OCI-LY7 (cell line): Measurements from ENCODE around the gene PCBP3. TPM values are rescaled to one million over a fixed set of nuclear protein-coding genes. Genes with fewer than 3 reads are reported as not detected.
A peak's percentile ranks its signal among the peaks of the same experiment; 100 is the strongest.

Experiments used
- BruUV-seq: library from RNA; stranded (reverse); fragments of 400-500 nt; replicated peaks from 2 replicates; lab custom pipeline; 2021; lab: Mats Ljungman, UMichigan
- CTCF ChIA-PET: fragments of 300-600 bp; sonication (Branson Sonifier 250); formaldehyde crosslinking; loops from one replicate; lab custom pipeline; 2022; ENCODE audit warnings: antibody characterized with exemption; ENCODE audit not compliant: unreplicated experiment; lab: Charles Lee
- POLR2A ChIA-PET: fragments of 300-600 bp; sonication (Branson Sonifier 250); formaldehyde crosslinking; loops from one replicate; lab custom pipeline; 2022; ENCODE audit warnings: antibody characterized with exemption; lab: Charles Lee
- DNase-seq: peaks from one replicate; pipeline ENCODE4 v3.0.0-alpha.2; 2015; ENCODE audit warnings: low spot score
- H2AFZ ChIP-seq: fragments of 200-600 bp; sonication (generic), shearing (Covaris generic); 2 replicates; pipeline ENCODE4 v1.6.1; 2014; ENCODE audit warnings: mild to moderate bottlenecking, antibody characterized with exemption, low read length, moderate library complexity
- H3K27ac ChIP-seq: fragments of 200-600 bp; sonication (generic); 2 replicates; pipeline ENCODE4 v1.5.1; 2014; ENCODE audit warnings: mixed run types, low read depth, mild to moderate bottlenecking, moderate library complexity, low read length, inconsistent platforms; ENCODE audit not compliant: poor library complexity, severe bottlenecking
- H3K36me3 ChIP-seq: fragments of 200-600 bp; sonication (generic); 2 replicates; pipeline ENCODE4 v1.6.1; 2014; ENCODE audit warnings: mild to moderate bottlenecking, antibody characterized with exemption, low read length, moderate library complexity, mixed read lengths; ENCODE audit not compliant: insufficient read depth
- H3K4me1 ChIP-seq: fragments of 200-600 bp; sonication (generic); 2 replicates; pipeline ENCODE4 v1.5.1; 2014; ENCODE audit warnings: mild to moderate bottlenecking, low read length; ENCODE audit not compliant: insufficient read depth, poor library complexity, severe bottlenecking
- H3K4me2 ChIP-seq: fragments of 200-600 bp; sonication (generic); 2 replicates; pipeline ENCODE4 v1.6.1; 2014; ENCODE audit warnings: mild to moderate bottlenecking, low read length
- H3K4me3 ChIP-seq: fragments of 200-600 bp; sonication (generic); 2 replicates; pipeline ENCODE4 v1.5.1; 2014; ENCODE audit warnings: mild to moderate bottlenecking, low read depth, low read length; ENCODE audit not compliant: poor library complexity, severe bottlenecking
- H3K79me2 ChIP-seq: fragments of 200-600 bp; sonication (generic); 2 replicates; pipeline ENCODE4 v1.6.1; 2016; ENCODE audit warnings: low read depth, mild to moderate bottlenecking, low read length, moderate library complexity, mixed read lengths; ENCODE audit not compliant: insufficient read depth
- H3K9me2 ChIP-seq: fragments of 200-600 bp; sonication (generic); 2 replicates; pipeline ENCODE4 v1.6.1; 2016; ENCODE audit warnings: mild to moderate bottlenecking, low read length, mixed read lengths; ENCODE audit not compliant: insufficient read depth
- H3K9me3 ChIP-seq: fragments of 200-600 bp; sonication (generic); 2 replicates; pipeline ENCODE4 v1.6.1; 2014; ENCODE audit warnings: mild to moderate bottlenecking, mixed run types, low read length, mixed read lengths
- H4K20me1 ChIP-seq: fragments of 200-600 bp; sonication (generic); 2 replicates; pipeline ENCODE4 v1.6.1; 2014; ENCODE audit warnings: mild to moderate bottlenecking, antibody characterized with exemption, low read length, moderate library complexity, mixed read lengths; ENCODE audit not compliant: insufficient read depth
- CTCF ChIP-seq: fragments of 200-600 bp; sonication (generic); conservative IDR thresholded peaks from 2 replicates; pipeline ENCODE4 v1.5.1; 2014; ENCODE audit warnings: mild to moderate bottlenecking, antibody characterized with exemption, low read length, moderate library complexity, mixed read lengths
- EZH2phosphoT487 ChIP-seq: fragments of 200-600 bp; sonication (generic); IDR thresholded peaks from 2 replicates; pipeline ENCODE4 v1.6.1; 2018; ENCODE audit warnings: low read depth, borderline replicate concordance, mild to moderate bottlenecking, mixed run types, antibody characterized with exemption, low read length, moderate library complexity, mixed read lengths
- intact Hi-C: fragments of 100-400 bp; cut with micrococcal nuclease; formaldehyde crosslinking; loops from one replicate; pipeline ENCODE4 v1.10.0; 2022; ENCODE audit not compliant: unreplicated experiment
- total RNA-seq, 2 experiments: library from RNA; depleted of rRNA in 1 of 2; stranded (reverse); fragments of >200 nt in 1 of 2; shearing (Covaris generic) in 1 of 2; gene quantifications; 2 replicates each; pipeline ENCODE4 v1.2.3, GENCODE V29; 2014 to 2022

Gene PCBP3
- total RNA-seq, 2 experiments from 2014 or later = 0.61 TPM; not detected in 1

GRCh38 chr21:45632160-45632559, 11.4 kb upstream of the PCBP3 start:
- BruUV-seq = no TSS peak
- peaks cover 40% of the 10 kb centered on the region for H3K4me1 ChIP-seq
- H3K9me2 ChIP-seq = no peaks in the 10 kb centered on the region
- H3K27ac ChIP-seq = peak overlapping the region; percentile 86
- no peaks in the 10 kb centered on the region for H4K20me1 ChIP-seq
- peak overlapping the region; percentile 38; the same call in 1 of the 2 replicates for H2AFZ ChIP-seq
- H3K4me3 ChIP-seq = peak overlapping the region; percentile 35
- H3K36me3 ChIP-seq = no peaks in the 10 kb centered on the region
- peak; percentile 85 for DNase-seq
- H3K4me2 ChIP-seq = peak overlapping the region; percentile 60
- ChIA-PET POLR2A (no interaction called here), CTCF (no interaction called here)
- no peak for TF ChIP-seq EZH2phosphoT487
- TF ChIP-seq CTCF = no peak
- no peaks in the 10 kb centered on the region for H3K79me2 ChIP-seq
- intact Hi-C loops = no loop called here
- H3K9me3 ChIP-seq = peaks cover 5% of the 10 kb centered on the region; the same call in 1 of the 2 replicates

- peak overlapping the region; percentile 35 for H3K4me3 ChIP-seq
- H3K36me3 ChIP-seq = no peaks in the 10 kb centered on the region
- no peaks in the 10 kb centered on the region for H3K79me2 ChIP-seq
- H2AFZ ChIP-seq = no peak overlapping the region; the same call in 1 of the 2 replicates
- peak overlapping the region; percentile 60 for H3K4me2 ChIP-seq
- POLR2A ChIA-PET = no interaction called here
- no peak for DNase-seq
- H3K4me1 ChIP-seq = peaks cover 44% of the 10 kb centered on the region
- intact Hi-C loops = no loop called here
- H3K9me2 ChIP-seq = no peaks in the 10 kb centered on the region
- no TSS peak for BruUV-seq
- CTCF ChIA-PET = no interaction called here
- peak overlapping the region; percentile 86 for H3K27ac ChIP-seq
- peaks cover 5% of the 10 kb centered on the region; the same call in 1 of the 2 replicates for H3K9me3 ChIP-seq
- TF ChIP-seq EZH2phosphoT487 (no peak), CTCF (no peak)
- H4K20me1 ChIP-seq = no peaks in the 10 kb centered on the region
These were observed 10.8 kb upstream of the PCBP3 start for GRCh38 chr21:45632637-45633251.

DNA sequence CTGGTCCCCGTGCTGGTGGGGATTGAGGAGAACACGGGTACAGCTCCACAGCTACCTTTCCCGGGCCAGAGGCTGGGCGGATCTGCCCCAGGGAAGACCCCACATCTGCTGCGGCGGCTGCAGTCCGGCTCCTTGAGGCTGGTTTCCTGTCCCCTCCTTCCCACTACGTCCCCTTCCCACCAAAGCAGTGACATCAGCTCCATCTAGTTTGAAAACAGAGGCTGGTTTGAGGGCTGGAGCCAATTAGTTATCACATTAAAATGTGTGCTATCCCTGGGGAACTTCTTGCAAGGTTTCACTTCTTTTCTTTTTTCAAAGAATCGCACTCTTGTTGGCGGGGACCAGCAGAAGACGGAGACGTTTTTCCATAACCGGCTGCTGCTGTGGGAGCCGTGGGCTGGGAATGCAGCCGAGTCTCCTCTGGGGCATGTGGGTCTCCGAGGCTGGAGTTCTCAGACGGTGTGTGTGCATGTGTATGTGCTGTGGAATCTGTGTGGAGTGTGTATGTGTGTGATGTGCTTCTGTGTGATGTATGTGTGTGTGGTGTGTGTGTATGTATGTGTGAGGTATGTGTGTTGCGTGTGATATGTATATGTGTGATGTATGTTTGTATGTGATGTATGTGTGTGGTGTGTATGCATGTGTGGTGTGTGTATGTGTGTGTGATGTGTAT, 8.9 kb upstream of the PCBP3 start:
- Histone ChIP-seq H3K27ac (peak overlapping the region; percentile 63), H3K9me3 (peaks cover 5% of the 10 kb centered on the region; the same call in 1 of the 2 replicates), H3K4me1 (peaks cover 63% of the 10 kb centered on the region), H4K20me1 (no peaks in the 10 kb centered on the region), H3K36me3 (no peaks in the 10 kb centered on the region), H3K4me2 (peak overlapping the region; percentile 41), H3K4me3 (peak overlapping the region; percentile 40), H2AFZ (no peak overlapping the region), H3K79me2 (no peaks in the 10 kb centered on the region), H3K9me2 (no peaks in the 10 kb centered on the region)
- no TSS peak for BruUV-seq
- ChIA-PET POLR2A (no interaction called here), CTCF (no interaction called here)
- TF ChIP-seq CTCF (no peak), EZH2phosphoT487 (no peak)
- peak; percentile 53 for DNase-seq
- intact Hi-C loops = no loop called here
